Anterior cingulate cortex (tissue), 58 donors: ENCODE results near the gene F11.
"Not testable (repeated sequence)": the region's sequence is repeated elsewhere in the genome, so short reads cannot be mapped to it uniquely, and the experiment has no call there.

Experiments
- DNase-seq, 58 donors: peaks; one replicate each; lab custom pipeline; 2025; lab: John Stamatoyannopoulos, UW

F11 gene

DNA sequence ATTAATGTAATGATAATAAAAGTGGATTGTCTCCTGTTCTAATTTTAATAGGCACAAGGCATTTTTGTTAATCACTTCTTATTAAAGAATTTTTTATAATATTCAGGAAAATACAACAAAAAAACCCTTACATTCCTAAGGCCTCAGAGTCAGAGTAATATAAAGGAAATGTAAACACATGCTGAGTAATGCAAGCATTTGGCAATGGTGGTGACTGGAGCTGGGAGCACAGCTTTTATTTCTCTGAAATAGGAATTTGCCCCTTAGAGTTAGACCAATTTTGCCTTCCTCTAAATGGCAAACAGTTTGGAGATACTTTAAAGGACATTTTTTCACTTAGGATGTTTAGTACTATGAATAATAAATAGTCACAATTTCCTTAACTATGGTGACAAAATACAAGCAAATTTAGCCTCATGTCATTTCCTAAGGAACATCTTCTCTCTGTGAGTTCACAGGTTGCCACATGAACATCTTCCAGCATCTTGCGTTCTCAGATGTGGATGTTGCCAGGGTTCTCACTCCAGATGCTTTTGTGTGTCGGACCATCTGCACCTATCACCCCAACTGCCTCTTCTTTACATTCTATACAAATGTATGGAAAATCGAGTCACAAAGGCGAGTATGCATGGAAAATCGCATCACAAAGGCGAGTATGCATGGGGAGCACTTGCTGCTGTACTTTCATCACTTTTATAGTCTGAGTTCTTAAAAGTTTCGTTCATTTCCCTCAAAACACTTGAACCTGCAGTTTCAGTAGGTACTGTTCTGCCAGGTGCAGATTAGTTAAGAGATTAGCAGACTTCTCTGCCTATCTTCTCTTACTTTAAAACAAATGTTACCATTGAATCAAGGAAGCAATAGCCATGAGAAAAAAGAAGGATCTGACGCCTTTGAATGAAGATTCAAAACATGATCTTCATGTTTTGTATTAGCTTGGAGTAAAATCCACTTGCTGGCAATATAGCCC is 15.9 kb upstream of the F11 start:
- DNase-seq: no peak

DNA sequence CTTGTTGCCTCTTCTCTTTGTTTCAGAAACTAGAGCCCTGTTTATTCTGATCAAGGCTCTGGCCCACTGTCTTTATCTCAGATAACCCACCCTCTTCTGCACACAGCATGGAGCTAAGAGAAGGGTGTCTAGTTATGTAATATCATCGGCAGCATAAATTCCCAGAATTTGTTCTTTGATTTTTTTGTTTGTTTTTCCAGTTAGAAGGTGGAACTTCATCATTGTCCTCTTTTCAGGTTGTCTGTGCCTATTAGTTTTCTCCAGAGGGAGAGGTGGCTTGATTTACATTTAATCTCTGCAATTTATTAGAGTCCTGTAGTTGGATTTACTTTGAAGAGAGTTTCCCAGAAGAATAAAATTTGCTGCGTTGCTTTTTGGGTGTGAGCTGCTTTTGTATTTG is 15.2 kb upstream of the F11 start:
- no peak for DNase-seq

DNA sequence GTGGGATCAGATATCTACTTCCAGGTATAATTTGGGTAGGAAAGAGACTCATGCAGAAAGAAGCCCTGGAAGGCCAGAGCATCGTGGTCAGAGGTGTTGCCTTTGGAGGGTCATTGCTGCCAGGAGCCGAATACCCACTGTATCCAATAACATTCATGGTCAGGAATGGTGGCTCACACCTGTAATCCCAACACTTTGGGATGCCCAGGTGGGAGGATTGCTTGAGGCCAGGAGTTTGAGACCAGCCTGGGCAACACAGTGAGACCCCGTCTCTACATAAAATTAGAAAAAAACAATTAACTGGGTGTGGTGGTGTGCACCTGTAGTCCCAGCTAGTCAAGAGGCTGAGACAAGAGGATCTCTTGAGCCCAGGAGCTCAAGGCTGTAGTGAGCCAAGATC is 10.9 kb upstream of the F11 start:
- DNase-seq: no peak

DNA sequence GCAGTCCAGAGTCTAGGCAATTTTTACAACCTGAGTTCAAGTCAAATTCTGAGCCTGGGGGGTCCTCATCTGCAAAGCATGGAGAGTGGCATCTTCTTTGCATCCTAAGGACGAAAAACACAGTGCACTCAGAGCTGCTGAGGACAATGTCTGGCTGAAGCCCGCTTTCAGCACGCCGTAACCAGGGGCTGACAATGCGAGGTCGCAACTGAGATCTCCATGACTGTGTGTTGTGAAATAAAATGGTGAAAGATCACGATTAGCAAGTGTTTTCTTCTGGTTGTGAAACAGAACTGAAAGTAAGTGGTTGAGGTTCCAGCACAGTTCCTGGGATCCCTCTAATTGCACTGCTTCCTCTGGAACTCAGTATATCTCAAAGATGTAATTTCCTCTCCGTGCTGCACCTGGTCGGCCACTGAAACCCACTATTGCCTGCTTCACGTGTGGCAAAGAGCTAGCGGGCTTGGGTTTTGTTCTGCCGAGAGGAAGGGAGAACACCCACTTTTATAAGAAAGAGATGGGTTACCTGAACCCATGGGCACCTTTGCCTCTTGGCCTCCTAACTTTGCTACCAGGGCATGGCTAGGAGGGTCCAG is 7.7 kb upstream of the F11 start:
- DNase-seq: no peak

DNA sequence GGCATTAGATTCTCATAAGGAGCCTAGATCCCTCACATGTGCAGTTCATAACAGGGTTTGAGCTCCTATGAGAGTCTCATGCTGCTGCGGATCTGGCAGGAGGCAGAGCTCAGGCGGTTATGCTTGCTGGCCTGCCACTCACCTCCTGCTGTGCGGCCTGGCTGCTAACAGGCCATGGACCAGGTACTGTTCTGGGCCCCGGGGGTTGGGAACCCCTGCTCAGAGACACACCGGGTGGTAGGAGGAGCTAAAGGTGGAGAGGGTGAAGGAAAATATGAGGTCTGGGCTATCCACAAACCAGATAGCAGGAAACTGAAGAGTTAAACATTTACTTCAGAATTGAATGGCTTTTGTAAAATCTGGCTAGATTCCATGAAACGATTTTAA is 5.9 kb upstream of the F11 start:
- DNase-seq: no peak

DNA sequence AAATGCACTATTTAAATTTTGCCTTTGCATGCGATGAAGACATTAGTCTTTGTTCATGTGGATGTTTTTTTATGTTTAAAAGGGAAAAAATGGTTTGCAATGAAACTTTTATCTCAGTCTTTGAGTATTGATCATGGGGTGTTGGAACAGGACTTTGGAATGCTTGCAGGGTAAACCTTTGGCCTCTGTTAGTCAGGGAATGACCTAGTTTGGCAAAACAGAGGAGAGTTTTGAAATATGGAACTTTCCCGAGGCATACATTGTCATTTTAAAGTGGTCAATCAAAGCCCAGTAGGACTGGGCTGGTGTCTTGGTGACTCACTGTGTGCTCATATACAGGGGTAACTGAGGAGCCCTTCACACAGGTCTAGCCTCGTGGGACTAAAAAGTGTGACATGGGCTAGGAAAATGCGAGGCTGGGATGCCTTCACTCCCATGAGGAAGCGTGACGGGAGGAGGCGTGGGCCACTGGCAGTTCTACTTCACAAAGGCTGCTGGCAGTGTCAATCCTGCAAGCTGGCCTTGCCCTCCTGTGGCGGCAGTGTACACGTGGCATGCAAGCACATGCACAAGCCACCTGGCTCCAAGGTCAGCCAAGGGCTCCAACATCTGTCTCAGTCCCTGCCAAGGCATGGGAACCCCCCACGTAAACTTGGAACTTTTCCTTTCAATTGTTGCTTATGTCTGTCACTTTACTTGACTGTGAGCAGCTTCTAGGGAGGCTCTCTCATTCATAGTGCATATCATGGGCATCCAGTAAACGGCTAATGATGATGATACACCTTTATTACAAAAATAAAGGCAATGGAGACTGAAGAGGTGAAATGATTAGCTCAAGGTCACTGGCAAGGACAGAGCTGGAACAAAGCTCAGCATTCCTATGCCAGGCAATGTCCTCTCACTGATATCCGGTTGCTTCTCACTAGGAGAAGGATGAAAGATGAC is 5.2 kb upstream of the F11 start:
- no peak for DNase-seq

DNA sequence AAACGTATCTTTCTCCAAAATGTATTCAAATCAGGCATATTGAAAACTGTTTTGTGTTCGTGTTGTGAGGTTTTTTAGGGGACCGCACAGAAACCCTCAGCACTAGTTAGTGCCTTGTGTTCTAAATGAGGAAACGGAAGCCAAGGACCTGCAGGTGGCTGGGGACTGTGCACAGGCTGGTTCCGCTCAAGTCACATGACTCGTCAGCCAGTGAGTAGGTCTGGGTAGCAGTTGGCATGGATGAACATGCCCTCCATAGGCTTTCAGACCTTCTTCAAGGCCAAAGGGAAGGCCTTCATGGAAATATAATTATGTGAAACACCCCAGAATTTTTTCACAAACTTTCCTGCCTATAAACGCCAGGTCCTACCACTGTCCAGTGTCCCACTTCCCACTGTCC is 1.3 kb upstream of the F11 start:
- no peak for DNase-seq

DNA sequence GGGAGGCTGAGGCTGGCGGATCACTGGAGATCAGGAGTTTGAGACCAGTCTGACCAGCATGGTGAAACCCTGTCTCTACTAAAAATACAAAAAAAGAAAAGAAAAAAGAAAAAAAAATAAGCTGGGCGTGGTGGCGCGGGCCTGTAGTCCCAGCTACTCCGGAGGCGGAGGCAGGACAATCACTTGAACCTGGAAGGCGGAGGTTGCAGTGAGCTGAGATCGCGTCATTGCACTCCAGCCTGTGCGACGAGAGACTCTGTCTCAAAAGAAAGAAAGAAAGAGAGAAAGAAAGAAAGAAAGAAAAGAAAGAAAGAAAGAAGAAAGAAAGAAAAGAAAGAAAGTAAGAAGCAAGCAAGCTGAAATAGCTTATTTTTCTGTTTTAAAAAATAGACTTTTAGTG is 739 bp upstream of the F11 start:
- not testable (repeated sequence) for DNase-seq

DNA sequence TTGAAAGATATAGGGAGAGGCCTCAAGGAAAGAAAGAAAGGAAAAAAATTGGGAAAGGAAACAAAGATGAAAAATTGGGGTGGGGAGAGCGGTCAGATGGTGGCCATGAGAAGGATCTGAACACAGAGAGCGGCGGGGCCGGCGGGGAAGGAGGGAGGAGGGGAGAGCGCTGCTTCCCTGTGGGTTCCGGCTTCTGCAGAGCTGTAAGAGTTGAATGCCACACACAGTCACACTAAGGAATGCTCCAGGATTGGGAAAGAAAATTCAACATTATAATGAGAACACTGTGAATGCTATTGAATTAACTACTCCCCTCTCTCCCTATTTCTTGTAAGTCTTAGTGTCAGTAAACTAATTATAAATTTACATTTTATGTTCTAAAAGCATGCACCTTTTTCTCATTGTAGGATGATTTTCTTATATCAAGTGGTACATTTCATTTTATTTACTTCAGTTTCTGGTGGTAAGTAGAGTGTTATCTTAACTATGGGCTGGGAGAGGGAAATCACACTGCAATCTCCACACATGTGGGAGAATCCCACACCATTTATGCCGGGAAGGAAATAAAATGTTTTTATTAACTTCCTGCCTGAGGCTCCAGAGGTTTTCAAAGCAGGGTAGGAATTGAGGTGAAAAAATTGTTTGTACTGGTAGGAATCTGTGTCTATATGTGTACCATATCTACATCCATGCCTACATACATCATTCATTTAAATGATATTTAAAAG is 904 bp downstream of the F11 start:
- no peak for DNase-seq

DNA sequence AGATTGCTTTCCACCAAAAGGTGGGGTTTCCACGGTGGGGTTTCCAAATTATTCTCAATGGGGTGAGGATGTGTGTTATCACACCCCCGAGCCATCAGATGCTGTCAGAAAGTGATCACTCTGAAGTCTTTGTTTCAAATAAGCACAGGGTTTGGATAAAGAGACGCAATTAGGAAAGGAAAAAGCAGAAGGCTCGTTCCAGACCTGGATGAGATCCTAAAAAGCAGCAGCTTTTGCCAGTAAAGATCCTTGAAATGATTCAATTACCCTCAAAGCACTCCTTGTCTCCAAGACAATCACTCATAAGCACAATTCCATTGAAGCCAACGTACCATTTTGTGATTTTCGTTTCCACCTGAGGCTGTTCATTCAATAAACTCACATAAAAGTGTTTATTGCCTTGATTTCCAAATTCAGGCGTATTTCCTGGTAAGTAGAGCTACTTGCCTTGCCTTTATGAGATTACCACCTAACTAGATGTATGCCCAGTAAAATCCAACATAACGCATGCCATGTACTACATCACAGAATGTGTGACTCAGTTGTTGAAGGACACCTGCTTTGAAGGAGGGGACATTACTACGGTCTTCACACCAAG is 5.2 kb downstream of the F11 start:
- DNase-seq: no peak

DNA sequence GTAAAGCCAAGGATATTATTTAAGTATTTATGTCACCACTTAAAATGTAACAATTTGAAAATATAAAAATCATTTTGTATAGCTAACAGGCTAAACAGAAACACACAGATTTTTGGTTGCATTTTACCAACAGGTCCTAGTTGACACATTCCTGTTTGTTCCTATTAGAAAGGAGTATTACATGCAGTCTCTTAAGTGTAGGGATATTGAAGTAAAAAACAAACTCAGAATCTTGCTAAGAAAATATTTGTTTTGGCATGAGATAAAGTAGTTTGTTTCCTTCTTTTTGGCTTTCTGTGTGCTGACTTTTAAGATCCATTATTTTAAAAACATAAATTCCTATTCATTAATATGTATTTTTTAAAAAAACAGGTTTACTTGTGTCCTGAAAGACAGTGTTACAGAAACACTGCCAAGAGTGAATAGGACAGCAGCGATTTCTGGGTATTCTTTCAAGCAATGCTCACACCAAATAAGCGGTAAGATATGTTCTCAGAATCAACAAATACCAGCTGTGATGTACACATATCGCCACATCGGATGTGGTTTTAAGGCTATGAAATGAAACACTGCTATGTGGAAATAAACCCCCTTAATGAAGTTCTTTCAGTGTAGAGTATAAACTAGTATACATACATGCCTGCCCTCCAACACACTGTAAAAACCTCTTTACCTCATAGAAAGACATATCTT is 6.9 kb downstream of the F11 start:
- no peak for DNase-seq

DNA sequence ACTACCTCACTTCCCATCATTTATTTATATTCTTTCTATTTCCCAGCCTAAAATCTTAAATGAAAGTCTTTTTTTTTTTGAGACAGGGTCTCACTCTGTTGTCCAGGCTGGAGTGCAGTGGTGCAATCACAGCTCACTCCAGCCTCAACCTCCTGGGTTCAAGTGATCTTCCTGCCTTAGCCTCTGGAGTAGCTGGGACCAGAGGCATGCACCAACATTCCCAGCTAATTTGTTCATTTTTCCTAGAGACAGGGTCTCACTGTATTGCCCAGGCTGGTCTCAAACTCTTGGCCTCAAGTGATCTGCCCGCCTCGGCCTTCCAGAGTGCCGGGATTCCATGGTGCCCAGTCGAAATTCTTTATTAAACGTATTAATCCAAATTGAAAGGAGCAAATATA is 7.4 kb downstream of the F11 start:
- DNase-seq: not testable (repeated sequence)

DNA sequence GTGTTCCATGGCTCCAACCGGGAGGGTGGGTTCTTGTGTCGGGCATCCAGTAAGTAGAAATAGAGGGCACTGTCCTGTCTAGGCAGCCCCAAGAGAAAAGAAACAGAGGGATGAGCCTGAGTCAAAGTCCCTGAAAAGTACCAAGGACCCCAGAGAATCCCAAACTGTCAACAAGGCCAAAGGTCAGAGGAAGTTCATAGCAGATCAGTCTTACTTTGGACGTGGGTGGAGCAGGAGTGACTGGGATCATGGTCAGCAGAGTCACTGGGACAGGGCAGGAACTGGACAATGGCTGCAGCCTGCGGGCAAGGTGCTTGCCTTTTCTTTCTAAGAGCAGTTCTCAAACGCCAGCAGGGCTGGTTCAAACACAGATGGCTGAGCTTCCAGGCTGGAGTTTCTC is 17.3 kb downstream of the F11 start:
- DNase-seq: no peak

DNA sequence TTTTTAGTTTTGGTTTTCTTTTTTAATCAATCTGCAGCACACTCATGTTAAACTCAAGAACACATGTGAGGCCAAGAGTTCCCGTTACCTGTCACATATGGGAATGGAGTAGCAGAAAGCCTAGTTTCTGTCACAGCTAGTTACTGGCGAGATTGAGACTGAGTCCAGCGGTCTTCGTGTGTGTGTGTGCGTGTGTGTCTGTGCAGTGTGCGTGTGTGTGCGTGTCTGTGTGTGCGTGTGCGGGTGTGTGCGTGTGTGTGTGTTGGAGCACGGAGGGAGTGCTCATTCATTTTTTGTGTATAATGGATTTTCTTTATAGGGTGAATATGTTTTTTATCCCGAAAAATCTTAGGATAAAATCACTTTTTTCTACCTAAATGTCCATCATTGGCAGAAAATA is 19.2 kb downstream of the F11 start:
- DNase-seq: no peak

DNA sequence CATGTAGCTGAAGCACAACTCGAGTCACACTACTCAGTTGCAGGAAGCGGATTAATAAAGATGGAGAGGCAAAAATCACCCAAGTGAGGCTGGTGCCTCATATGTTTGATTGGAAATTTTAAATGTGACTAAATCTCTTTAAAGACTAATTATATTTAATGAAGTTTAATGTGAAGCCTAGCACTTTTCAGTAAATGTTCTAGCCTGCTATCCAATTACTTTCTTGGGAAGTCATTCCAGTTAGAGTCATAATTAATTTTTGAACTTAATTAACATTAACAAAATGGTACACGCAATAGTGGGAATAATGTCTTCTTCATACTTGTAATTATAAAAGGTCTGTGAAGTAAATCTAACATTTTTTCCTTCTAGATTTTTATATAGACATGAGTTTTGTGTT is 20.6 kb downstream of the F11 start:
- DNase-seq: no peak

DNA sequence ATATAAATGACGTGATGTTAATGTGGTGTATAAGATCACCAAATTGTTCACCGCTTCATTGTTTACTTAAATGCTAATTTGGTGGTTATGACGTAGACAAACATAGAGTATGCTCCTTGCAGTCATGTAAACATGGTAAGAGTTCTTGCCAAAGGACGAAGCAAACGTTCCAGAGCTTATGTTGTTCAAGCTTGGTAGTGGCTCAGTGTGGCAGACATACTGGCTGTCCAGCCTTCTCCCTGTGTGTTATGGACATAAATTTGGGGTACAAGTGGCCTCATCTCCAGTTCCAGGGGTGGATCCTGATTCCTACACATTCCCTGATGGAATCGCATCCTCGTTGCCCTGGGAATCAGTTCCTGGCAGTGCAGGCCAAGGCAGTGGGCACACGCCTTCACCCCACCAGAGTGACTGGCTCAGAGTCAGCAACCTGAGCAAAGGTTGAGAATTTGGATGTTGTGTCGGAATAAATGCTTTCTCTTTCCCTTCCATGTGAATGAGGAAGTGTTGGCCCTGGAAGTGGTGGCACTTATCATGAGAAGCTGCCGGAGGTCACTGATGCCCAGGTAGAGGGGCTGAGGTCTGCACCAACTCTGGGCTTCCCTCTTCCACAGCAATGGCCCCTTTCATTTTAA is 25.4 kb downstream of the F11 start:
- no peak for DNase-seq

DNA sequence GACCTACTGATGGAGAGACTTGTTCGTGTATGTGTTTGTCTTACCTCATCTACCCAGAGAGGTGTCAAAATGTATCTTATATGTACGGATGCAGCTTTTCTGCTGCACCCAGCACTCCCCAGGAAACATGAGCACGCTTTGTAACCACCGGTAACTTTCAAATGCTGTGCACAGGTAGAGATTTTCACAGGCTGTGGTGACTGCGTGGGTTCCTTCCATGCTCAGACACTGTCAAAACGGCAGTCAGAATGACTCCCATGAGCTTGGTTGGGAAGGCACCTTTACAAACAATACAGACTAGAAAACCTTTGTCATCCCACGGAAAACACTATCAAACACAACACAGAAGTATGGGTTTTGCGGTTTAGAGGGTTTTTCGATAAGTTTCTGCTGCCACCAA is 28.2 kb downstream of the F11 start:
- no peak for DNase-seq

DNA sequence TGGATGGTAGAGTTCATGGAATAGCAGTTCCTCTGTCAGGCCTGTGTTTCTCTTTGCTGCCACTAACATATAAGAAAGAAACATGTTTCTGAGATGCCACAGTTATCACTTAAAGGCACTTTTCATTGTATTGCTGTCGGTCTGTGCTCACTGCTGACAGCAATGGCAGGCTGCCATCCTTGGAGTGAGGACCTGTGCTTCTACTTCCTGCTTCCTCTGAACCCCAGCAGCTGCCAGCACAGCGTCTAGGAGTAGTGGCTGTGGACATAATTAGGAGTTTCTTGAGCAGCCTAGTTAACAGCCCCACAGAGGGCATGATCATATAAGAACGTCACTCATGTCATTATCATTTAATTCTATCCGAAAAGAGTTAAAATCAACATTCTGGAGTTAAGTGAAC is 30.5 kb downstream of the F11 start:
- no peak for DNase-seq
